Measurements from ENCODE around the gene TRMT13.

The TRMT13 gene

GRCh38 chr1:100132566-100133477 is at the start of gene TRMT13, which contains the start of gene SASS6:
Gene TRMT13, plus strand, starts transcription at chr1:100133163. Its CDS starts 6 bp downstream, at chr1:100133169.
Gene SASS6, minus strand, starts transcription at chr1:100132930. Its CDS starts 116 bp downstream, at chr1:100132814.
- DNase-seq = peak; percentile 98

GRCh38 chr1:100087396-100087795 is 45.6 kb upstream of the TRMT13 start:
- DNase-seq = no peak

GRCh38 chr1:100089082-100089481 is 43.9 kb upstream of the TRMT13 start:
- no peak for DNase-seq

- DNase-seq = no peak
Observed at GRCh38 chr1:100090471-100090870, 42.5 kb upstream of the TRMT13 start.

- no peak for DNase-seq
Observed at GRCh38 chr1:100100202-100100601, 32.8 kb upstream of the TRMT13 start.

GRCh38 chr1:100101564-100101963 is 31.4 kb upstream of the TRMT13 start:
- no peak for DNase-seq

- no peak for DNase-seq
Observed at GRCh38 chr1:100107696-100108095, 25.3 kb upstream of the TRMT13 start.

GRCh38 chr1:100109554-100110066 is 23.4 kb upstream of the TRMT13 start:
- no peak for DNase-seq

GRCh38 chr1:100115524-100115923 is 17.4 kb upstream of the TRMT13 start:
- no peak for DNase-seq

GRCh38 chr1:100122177-100122576 is 10.8 kb upstream of the TRMT13 start:
- no peak for DNase-seq

GRCh38 chr1:100127226-100127625 is 5.7 kb upstream of the TRMT13 start:
- DNase-seq = no peak

- DNase-seq = no peak
Observed at GRCh38 chr1:100130552-100131077, 2.3 kb upstream of the TRMT13 start.

- DNase-seq = no peak
Observed at GRCh38 chr1:100131623-100132022, 1.3 kb upstream of the TRMT13 start.

GRCh38 chr1:100134872-100135271 is 1.9 kb downstream of the TRMT13 start:
- DNase-seq = peak; percentile 1

- no peak for DNase-seq
Observed at GRCh38 chr1:100137602-100138001, 4.6 kb downstream of the TRMT13 start.

GRCh38 chr1:100141192-100141591 is 8.2 kb downstream of the TRMT13 start:
- no peak for DNase-seq

- no peak for DNase-seq
Observed at GRCh38 chr1:100142343-100142742, 9.4 kb downstream of the TRMT13 start.

GRCh38 chr1:100145116-100145515 is 12.2 kb downstream of the TRMT13 start:
- no peak for DNase-seq

- DNase-seq = no peak
Observed at GRCh38 chr1:100146958-100147357, 14.0 kb downstream of the TRMT13 start.

GRCh38 chr1:100147875-100148274 is 14.9 kb downstream of the TRMT13 start:
- no peak for DNase-seq

GRCh38 chr1:100151679-100152078 is 18.7 kb downstream of the TRMT13 start:
- DNase-seq = no peak

GRCh38 chr1:100152271-100152670 is 19.3 kb downstream of the TRMT13 start:
- peak; percentile 78 for DNase-seq

GRCh38 chr1:100162881-100163280 is 29.9 kb downstream of the TRMT13 start:
- no peak for DNase-seq

- DNase-seq = no peak
Observed at GRCh38 chr1:100164216-100164615, 31.3 kb downstream of the TRMT13 start.

All from MV-4-11 (cell line).